Right lobe of liver (tissue), 4 donors: Measurements from ENCODE around the gene NUDT5.

Source experiments
- CTCF ChIP-seq, 4 donors: fragments of 200-600 bp in 3 of 4; fragments of 450-650 bp in 1 of 4; IDR thresholded peaks; one replicate each; pipeline versions ENCODE4 v1.5.1 to v1.8.0; 2016 to 2022; ENCODE audit warnings: antibody characterized with exemption in 4 of 4, mild to moderate bottlenecking in 2 of 4
- POLR2A ChIP-seq: fragments of 450-650 bp; IDR thresholded peaks from one replicate; pipeline ENCODE4 v1.6.1; 2017; ENCODE audit warnings: antibody characterized with exemption, mild to moderate bottlenecking
- donor health status: DM: no; HTN: no; CAD: no.
- donor health status: DM: no; HTN: no; CAD: no.
- donor health status: DM: no; HTN: yes; CAD: no.

DNA sequence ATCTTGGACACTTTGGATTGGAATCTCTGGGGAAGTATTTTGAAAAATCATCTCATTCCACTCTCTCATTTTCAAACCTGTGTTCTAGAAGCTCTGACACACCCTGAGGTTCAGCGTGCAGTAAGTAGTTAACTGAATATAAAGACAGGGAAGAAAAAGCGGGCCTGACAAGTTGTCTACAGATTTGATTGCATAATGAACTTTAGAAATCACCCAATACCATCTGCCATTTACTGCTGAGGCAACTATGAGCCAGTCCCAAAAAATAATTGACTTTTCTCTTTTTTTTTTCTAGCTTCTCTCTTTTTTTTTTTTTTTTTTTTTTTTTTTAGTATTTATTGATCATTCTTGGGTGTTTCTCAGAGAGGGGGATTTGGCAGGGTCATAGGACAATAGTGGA is 29.8 kb upstream of the NUDT5 start:
- TF ChIP-seq CTCF (IDR thresholded peaks at IDR 0.05) (no peak), POLR2A (no peak)
